ENCODE results near the gene ADORA2A.

- TF ChIP-seq CTCF (IDR thresholded peaks at IDR 0.05) (no peak), POLR2A (IDR thresholded peaks at IDR 0.05) (no peak), POLR2AphosphoS5 (IDR thresholded peaks at IDR 0.05) (peak in 1 of 2 donors; percentile 30), EP300 (IDR thresholded peaks at IDR 0.05) (no peak)
These were observed at the start of gene ADORA2A for GRCh38 chr22:24427500-24428164.

Measured in upper lobe of left lung (tissue), 4 donors.